Measurements from ENCODE around the gene DPPA2.
"Not testable (repeated sequence)": the region's sequence is repeated elsewhere in the genome, so short reads cannot be mapped to it uniquely, and the experiment has no call there.

DPPA2 gene, protein sequence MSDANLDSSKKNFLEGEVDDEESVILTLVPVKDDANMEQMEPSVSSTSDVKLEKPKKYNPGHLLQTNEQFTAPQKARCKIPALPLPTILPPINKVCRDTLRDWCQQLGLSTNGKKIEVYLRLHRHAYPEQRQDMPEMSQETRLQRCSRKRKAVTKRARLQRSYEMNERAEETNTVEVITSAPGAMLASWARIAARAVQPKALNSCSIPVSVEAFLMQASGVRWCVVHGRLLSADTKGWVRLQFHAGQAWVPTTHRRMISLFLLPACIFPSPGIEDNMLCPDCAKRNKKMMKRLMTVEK

DNA sequence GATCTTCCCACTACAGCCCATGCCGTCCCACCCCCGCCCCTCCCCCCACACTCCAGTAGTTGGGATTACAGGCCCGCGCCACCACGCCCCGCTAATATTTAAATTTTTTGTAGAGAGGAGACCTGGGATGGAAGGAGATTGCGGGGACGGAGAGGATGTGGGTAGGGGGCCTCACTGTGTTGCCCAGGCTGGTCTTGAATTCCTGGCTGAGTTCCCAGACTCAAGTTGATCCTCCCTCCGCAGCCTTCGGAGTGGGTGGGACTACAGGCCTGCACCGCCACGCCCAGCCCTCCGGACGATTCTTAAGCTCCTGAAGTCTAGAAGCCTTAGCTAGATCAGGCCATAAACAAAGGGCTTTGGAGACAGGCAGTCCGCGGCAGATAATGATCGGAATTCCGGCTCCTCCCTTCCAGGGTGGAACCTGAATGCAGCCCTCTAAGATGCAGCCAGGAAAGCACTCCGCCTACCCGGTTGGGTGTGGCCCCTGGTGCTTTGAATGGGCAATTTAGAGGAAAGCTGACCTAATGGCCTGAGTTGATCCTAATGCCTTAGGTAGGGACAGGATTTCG lies at the start of gene DPPA2:
Gene DPPA2, minus strand, starts transcription at position 356 of the 569 bp plus-strand sequence. CDS start 1,975 bp downstream, outside the sequence.
- H3K4me3 Mint-ChIP-seq: no peak within 1 kb of the TSS
- no peaks in the 10 kb centered on the region for H3K36me3 Mint-ChIP-seq
- no peak within 1 kb of the TSS for H3K27ac Mint-ChIP-seq
- peaks cover 0 to 2% of the 10 kb centered on the region in 2 donors for H3K9me3 Mint-ChIP-seq
- no peaks in the 10 kb centered on the region for H3K4me1 Mint-ChIP-seq
- DNase-seq (no peak), ATAC-seq (replicated peaks) (no peak)
- no peaks in the 10 kb centered on the region for H3K27me3 Mint-ChIP-seq

- Mint-ChIP-seq H3K27ac (no peak overlapping the region), H3K36me3 (no peaks in the 10 kb centered on the region), H3K4me1 (no peaks in the 10 kb centered on the region), H3K9me3 (no peaks in the 10 kb centered on the region), H3K27me3 (no peaks in the 10 kb centered on the region), H3K4me3 (no peak overlapping the region)
- no peak for DNase-seq
- ATAC-seq (replicated peaks): no peak
Observed at GRCh38 chr3:109364088-109364487, 47.8 kb upstream of the DPPA2 start.

DNA sequence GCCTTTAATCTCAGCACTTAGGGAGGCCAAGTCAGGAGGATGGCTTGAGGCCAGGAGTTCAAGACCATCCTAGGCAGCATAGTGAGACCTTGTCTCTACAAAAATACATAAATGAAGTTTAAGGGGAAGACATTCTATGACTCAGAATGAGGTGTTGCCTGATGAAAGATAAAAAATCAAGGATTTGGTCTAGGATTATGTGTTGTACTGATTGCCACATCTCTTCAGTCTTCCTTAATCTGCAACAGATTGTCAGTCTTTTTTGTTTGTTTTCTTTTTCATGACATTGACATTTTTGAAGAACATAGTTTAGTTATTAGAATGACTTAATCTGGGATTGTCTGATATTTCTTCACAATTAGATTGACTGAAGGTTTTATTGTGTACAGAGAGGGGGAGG lies 47.3 kb upstream of the DPPA2 start:
- Mint-ChIP-seq H3K36me3 (no peaks in the 10 kb centered on the region), H3K27me3 (no peaks in the 10 kb centered on the region), H3K27ac (no peak overlapping the region), H3K9me3 (no peaks in the 10 kb centered on the region), H3K4me3 (no peak overlapping the region), H3K4me1 (no peaks in the 10 kb centered on the region)
- no peak for ATAC-seq (replicated peaks)
- DNase-seq: no peak

DNA sequence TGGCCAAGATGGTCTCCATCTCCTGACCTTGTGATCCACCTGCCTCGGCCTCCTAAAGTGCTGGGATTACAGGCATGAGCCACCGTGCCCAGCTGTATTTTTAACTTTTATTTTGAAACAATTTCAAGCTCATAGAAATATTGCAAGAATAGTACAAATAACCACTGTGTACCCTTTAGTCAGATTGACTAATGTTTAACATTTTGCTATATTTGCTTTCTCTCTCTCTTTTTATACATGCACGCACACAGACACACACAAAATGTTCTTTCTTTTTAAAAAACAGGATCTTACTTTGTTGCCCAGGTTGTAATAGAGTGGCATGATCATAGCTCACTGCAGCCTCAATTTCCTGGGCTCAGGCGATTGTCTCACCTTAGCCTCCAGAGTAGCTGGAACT lies 46.5 kb upstream of the DPPA2 start:
- no peak overlapping the region for H3K27ac Mint-ChIP-seq
- H3K4me1 Mint-ChIP-seq: no peaks in the 10 kb centered on the region
- no peaks in the 10 kb centered on the region for H3K27me3 Mint-ChIP-seq
- ATAC-seq (replicated peaks) (no peak), DNase-seq (no peak)
- H3K4me3 Mint-ChIP-seq: no peak overlapping the region
- no peaks in the 10 kb centered on the region for H3K36me3 Mint-ChIP-seq
- no peaks in the 10 kb centered on the region for H3K9me3 Mint-ChIP-seq

- not testable (repeated sequence) for DNase-seq; ATAC-seq (replicated peaks); H3K27ac Mint-ChIP-seq; H3K4me1 Mint-ChIP-seq; H3K9me3 Mint-ChIP-seq; H3K27me3 Mint-ChIP-seq; H3K4me3 Mint-ChIP-seq; H3K36me3 Mint-ChIP-seq
Observed at GRCh38 chr3:109358809-109359208, 42.5 kb upstream of the DPPA2 start.

GRCh38 chr3:109356442-109357155 lies 40.3 kb upstream of the DPPA2 start:
- Mint-ChIP-seq H3K36me3 (no peaks in the 10 kb centered on the region), H3K27ac (no peak overlapping the region), H3K4me3 (no peak overlapping the region), H3K27me3 (peaks cover 4 to 5% of the 10 kb centered on the region in 2 donors), H3K9me3 (no peaks in the 10 kb centered on the region), H3K4me1 (no peaks in the 10 kb centered on the region)
- ATAC-seq (replicated peaks) (no peak), DNase-seq (no peak)

GRCh38 chr3:109355625-109356441 lies 39.5 kb upstream of the DPPA2 start:
- Mint-ChIP-seq H3K36me3 (no peaks in the 10 kb centered on the region), H3K4me1 (no peaks in the 10 kb centered on the region), H3K27ac (no peak overlapping the region), H3K9me3 (no peaks in the 10 kb centered on the region), H3K4me3 (no peak overlapping the region), H3K27me3 (peaks cover 4 to 5% of the 10 kb centered on the region in 2 donors)
- DNase-seq: no peak
- ATAC-seq (replicated peaks): no peak

GRCh38 chr3:109353057-109353456 lies 36.7 kb upstream of the DPPA2 start:
- ATAC-seq (replicated peaks): no peak
- peaks cover 4 to 5% of the 10 kb centered on the region in 2 donors for H3K27me3 Mint-ChIP-seq
- H3K4me1 Mint-ChIP-seq: no peaks in the 10 kb centered on the region
- H3K27ac Mint-ChIP-seq: no peak overlapping the region
- no peak overlapping the region for H3K4me3 Mint-ChIP-seq
- no peak for DNase-seq
- H3K36me3 Mint-ChIP-seq: no peaks in the 10 kb centered on the region
- no peaks in the 10 kb centered on the region for H3K9me3 Mint-ChIP-seq

DNA sequence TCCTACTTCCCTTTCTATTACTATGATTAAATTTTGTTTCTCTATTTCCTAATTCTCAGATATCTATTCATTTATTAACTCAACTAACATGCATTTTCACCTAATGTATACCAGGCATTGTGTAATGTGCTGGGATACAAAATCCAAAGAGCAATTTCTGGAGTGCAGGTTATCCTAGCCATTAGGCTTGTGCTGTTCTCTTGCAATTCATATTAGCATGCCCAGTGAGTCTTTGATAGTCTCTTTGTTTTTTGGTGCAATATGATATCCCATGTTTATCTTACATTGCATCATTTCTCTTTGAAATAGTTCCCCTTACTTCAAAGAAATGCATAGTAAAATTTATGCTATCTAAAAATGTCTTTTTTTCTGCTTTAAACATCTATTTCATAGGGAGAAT lies 34.9 kb upstream of the DPPA2 start:
- H3K27ac Mint-ChIP-seq: no peak overlapping the region
- peaks cover 4 to 5% of the 10 kb centered on the region in 2 donors for H3K27me3 Mint-ChIP-seq
- ATAC-seq (replicated peaks) (no peak), DNase-seq (no peak)
- H3K9me3 Mint-ChIP-seq: no peaks in the 10 kb centered on the region
- no peaks in the 10 kb centered on the region for H3K36me3 Mint-ChIP-seq
- H3K4me3 Mint-ChIP-seq: no peak overlapping the region
- no peaks in the 10 kb centered on the region for H3K4me1 Mint-ChIP-seq

DNA sequence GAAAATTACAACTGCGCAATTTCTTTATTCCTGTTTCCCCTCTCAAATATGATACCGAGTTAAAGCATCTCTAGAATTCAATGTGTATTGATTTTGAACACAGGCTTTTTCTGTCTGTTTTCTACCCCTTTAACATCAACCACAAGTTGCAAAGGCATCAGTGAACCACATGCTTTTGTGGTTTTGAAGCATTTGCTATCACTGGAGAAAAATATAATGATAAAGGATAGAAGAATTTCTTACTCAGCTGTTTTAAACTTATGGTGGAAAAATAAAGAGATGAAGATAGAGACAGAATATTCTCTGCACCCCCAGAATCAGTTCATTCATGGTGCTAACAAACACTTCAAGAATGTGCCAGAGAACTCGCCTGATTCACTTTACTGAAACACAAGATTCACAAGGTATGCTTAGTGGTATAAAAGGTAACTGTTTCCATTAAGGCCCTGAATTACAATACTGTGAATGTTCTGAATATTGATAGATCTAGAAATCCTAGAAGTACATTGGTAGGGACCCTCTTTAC lies 30.5 kb upstream of the DPPA2 start:
- no peaks in the 10 kb centered on the region for H3K36me3 Mint-ChIP-seq
- no peak overlapping the region for H3K27ac Mint-ChIP-seq
- DNase-seq: no peak
- no peaks in the 10 kb centered on the region for H3K4me1 Mint-ChIP-seq
- ATAC-seq (replicated peaks): no peak
- no peaks in the 10 kb centered on the region for H3K27me3 Mint-ChIP-seq
- no peaks in the 10 kb centered on the region for H3K9me3 Mint-ChIP-seq
- no peak overlapping the region for H3K4me3 Mint-ChIP-seq

GRCh38 chr3:109346099-109346498 lies 29.8 kb upstream of the DPPA2 start:
- no peak for DNase-seq
- Mint-ChIP-seq H3K9me3 (no peaks in the 10 kb centered on the region), H3K4me1 (no peaks in the 10 kb centered on the region), H3K27me3 (no peaks in the 10 kb centered on the region), H3K36me3 (no peaks in the 10 kb centered on the region), H3K27ac (no peak overlapping the region), H3K4me3 (no peak overlapping the region)
- ATAC-seq (replicated peaks): no peak

DNA sequence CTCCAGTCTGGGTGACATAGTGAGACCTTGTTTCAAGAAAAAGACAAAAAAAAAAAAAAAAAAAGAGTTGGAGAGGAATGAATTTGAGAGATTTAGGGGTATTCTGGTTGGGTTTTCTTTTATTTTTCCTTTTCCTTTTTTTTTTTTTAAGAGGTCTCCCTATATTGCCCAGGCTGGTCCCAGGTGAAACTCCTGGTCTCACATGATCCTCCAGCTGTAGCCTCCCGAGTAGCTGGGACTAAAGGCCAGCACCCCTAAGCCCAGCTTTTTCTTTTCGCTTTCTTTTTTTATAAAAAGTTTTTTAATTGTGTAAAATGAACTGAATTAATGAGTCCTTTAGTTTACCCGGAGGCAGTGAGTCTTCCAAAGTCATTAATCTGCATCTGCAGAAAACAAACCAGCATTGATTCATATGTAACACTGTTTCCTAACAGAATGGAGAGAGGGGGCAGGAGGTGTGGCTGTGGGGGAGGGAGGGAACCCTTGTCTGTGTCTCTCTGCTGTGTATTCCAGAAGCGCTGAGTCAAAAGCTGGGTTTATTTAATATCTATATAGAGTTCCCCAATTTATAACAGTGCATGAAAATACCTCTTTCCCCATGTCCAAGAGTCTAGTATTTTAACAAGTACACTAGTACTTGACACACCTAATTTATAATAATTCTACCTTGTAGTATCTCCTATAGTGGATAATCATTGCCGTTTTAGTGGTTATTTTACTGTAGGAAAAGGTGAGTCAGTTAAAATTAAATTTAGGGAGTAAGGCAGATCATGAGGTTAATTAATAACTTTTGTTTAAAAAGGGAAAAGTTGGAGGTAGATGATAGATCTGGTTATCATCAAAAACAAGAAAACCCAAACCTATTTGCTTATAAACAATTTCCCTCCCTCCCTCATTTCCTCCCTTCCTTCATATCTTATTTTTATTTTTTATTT lies 23.7 kb upstream of the DPPA2 start:
- Mint-ChIP-seq H3K9me3 (no peaks in the 10 kb centered on the region), H3K4me1 (peaks cover 4 to 20% of the 10 kb centered on the region in 2 donors), H3K27me3 (peaks cover 21 to 33% of the 10 kb centered on the region in 2 donors), H3K27ac (peak overlapping the region; percentile 14), H3K36me3 (peaks cover 4 to 7% of the 10 kb centered on the region in 2 donors), H3K4me3 (no peak overlapping the region)
- DNase-seq (no peak), ATAC-seq (replicated peaks) (no peak)

- Mint-ChIP-seq H3K27ac (no peak overlapping the region), H3K36me3 (peaks cover 4 to 7% of the 10 kb centered on the region in 2 donors), H3K27me3 (peaks cover 21 to 33% of the 10 kb centered on the region in 2 donors), H3K9me3 (no peaks in the 10 kb centered on the region), H3K4me1 (peaks cover 4 to 20% of the 10 kb centered on the region in 2 donors), H3K4me3 (no peak overlapping the region)
- no peak for ATAC-seq (replicated peaks)
- DNase-seq: no peak
Observed at GRCh38 chr3:109339197-109339596, 22.9 kb upstream of the DPPA2 start.

All from stimulated activated naive B cell treated with anti-CD40 and anti-IgM and Interleukin-4, amounts not matched to agents 10 μg/mL and 1 μg/mL and 100 μg/mL, for 72 hours (primary cell).